ENCODE results near the gene AGPAT1. TPM values are rescaled to one million over a fixed set of nuclear protein-coding genes. Genes with fewer than 3 reads are reported as not detected.
A peak's percentile ranks its signal among the peaks of the same experiment; 100 is the strongest.

Gene AGPAT1
- total RNA-seq, 1 experiment from 2014 or later, result 84.5 TPM

GRCh38 chr6:32189069-32189741 is 13.3 kb upstream of the AGPAT1 start:
- ChIA-PET CTCF (interaction anchor here (1.1 to 1.2 kb wide), 2 partner anchors 10 to 12 kb away, joined by 3 to 4 read pairs; partner anchors contain the start of gene RNF5), POLR2A (no interaction called here)
- peaks cover 54% of the 10 kb centered on the region for H3K4me1 Mint-ChIP-seq

More at GRCh38 chr6:32189069-32189741, 13.3 kb upstream of the AGPAT1 start:
- DNase-seq (ENCODE audit: low spot score), result no peak
- no peak for ATAC-seq
- H3K27ac Mint-ChIP-seq, result peak overlapping the region; percentile 88
- H3K36me3 Mint-ChIP-seq, result peaks cover 22% of the 10 kb centered on the region
- H3K4me3 Mint-ChIP-seq, result peak overlapping the region; percentile 85
- no peaks in the 10 kb centered on the region for H3K9me3 Mint-ChIP-seq
- H3K27me3 Mint-ChIP-seq (ENCODE audit: low read depth), result no peaks in the 10 kb centered on the region
- no peak for TF ChIP-seq SMAD3 (CRISPR knock-in tag; IDR thresholded peaks at IDR 0.05; ENCODE audit: borderline replicate concordance)
- TF ChIP-seq MYBL2 (CRISPR knock-in tag; IDR thresholded peaks at IDR 0.05), result no peak
- TF ChIP-seq FOXJ3 (CRISPR knock-in tag; IDR thresholded peaks at IDR 0.05; ENCODE audit: borderline replicate concordance), result no peak
- TF ChIP-seq, protein P1, sequence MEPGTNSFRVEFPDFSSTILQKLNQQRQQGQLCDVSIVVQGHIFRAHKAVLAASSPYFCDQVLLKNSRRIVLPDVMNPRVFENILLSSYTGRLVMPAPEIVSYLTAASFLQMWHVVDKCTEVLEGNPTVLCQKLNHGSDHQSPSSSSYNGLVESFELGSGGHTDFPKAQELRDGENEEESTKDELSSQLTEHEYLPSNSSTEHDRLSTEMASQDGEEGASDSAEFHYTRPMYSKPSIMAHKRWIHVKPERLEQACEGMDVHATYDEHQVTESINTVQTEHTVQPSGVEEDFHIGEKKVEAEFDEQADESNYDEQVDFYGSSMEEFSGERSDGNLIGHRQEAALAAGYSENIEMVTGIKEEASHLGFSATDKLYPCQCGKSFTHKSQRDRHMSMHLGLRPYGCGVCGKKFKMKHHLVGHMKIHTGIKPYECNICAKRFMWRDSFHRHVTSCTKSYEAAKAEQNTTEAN (CRISPR knock-in tag; IDR thresholded peaks at IDR 0.05), result no peak
- no peak for TF ChIP-seq SOX15 (CRISPR knock-in tag; IDR thresholded peaks at IDR 0.05)
- no peak for TF ChIP-seq RELA (CRISPR knock-in tag; IDR thresholded peaks at IDR 0.05; ENCODE audit: borderline replicate concordance)
- no peak for TF ChIP-seq NFATC4 (CRISPR knock-in tag; IDR thresholded peaks at IDR 0.05)
- TF ChIP-seq NFYB (CRISPR knock-in tag; conservative IDR thresholded peaks at IDR 0.05; ENCODE audit: low read depth), result no peak
- no peak for TF ChIP-seq CTCF (IDR thresholded peaks at IDR 0.05)
- TF ChIP-seq, protein P2, sequence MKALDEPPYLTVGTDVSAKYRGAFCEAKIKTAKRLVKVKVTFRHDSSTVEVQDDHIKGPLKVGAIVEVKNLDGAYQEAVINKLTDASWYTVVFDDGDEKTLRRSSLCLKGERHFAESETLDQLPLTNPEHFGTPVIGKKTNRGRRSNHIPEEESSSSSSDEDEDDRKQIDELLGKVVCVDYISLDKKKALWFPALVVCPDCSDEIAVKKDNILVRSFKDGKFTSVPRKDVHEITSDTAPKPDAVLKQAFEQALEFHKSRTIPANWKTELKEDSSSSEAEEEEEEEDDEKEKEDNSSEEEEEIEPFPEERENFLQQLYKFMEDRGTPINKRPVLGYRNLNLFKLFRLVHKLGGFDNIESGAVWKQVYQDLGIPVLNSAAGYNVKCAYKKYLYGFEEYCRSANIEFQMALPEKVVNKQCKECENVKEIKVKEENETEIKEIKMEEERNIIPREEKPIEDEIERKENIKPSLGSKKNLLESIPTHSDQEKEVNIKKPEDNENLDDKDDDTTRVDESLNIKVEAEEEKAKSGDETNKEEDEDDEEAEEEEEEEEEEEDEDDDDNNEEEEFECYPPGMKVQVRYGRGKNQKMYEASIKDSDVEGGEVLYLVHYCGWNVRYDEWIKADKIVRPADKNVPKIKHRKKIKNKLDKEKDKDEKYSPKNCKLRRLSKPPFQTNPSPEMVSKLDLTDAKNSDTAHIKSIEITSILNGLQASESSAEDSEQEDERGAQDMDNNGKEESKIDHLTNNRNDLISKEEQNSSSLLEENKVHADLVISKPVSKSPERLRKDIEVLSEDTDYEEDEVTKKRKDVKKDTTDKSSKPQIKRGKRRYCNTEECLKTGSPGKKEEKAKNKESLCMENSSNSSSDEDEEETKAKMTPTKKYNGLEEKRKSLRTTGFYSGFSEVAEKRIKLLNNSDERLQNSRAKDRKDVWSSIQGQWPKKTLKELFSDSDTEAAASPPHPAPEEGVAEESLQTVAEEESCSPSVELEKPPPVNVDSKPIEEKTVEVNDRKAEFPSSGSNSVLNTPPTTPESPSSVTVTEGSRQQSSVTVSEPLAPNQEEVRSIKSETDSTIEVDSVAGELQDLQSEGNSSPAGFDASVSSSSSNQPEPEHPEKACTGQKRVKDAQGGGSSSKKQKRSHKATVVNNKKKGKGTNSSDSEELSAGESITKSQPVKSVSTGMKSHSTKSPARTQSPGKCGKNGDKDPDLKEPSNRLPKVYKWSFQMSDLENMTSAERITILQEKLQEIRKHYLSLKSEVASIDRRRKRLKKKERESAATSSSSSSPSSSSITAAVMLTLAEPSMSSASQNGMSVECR (CRISPR knock-in tag; IDR thresholded peaks at IDR 0.05; ENCODE audit: borderline replicate concordance), result no peak
- TF ChIP-seq ZNF317 (CRISPR knock-in tag; IDR thresholded peaks at IDR 0.05; ENCODE audit: borderline replicate concordance, low read depth), result no peak
- no peak for TF ChIP-seq ZNF121 (CRISPR knock-in tag; IDR thresholded peaks at IDR 0.05)
- no peak for TF ChIP-seq ZNF671 (CRISPR knock-in tag; IDR thresholded peaks at IDR 0.05)
- no peak for TF ChIP-seq TCF7 (CRISPR knock-in tag; IDR thresholded peaks at IDR 0.05; ENCODE audit: low read depth)
- no peak for TF ChIP-seq GRHL2 (CRISPR knock-in tag; IDR thresholded peaks at IDR 0.05; ENCODE audit: insufficient replicate concordance, severe bottlenecking)
- TF ChIP-seq E2F5 (CRISPR knock-in tag; IDR thresholded peaks at IDR 0.05), result no peak
- TF ChIP-seq NR3C1 (CRISPR knock-in tag; conservative IDR thresholded peaks at IDR 0.05; ENCODE audit: low read depth), result no peak
- TF ChIP-seq JUN (CRISPR knock-in tag; IDR thresholded peaks at IDR 0.05), result no peak

Data from WTC11 (cell line).